C4-2B (cell line): ENCODE measurements around the gene HES1.

Experiments used
- ZFX ChIP-seq: fragments of 450-650 bp; IDR thresholded peaks from 2 replicates; pipeline ENCODE4 v1.6.1; 2017
- TF ChIP-seq, protein P1 (sequence below): fragments of 450-650 bp; conservative IDR thresholded peaks from 2 replicates; pipeline ENCODE4 v1.5.1; 2017; ENCODE audit warnings: mild to moderate bottlenecking

DNA sequence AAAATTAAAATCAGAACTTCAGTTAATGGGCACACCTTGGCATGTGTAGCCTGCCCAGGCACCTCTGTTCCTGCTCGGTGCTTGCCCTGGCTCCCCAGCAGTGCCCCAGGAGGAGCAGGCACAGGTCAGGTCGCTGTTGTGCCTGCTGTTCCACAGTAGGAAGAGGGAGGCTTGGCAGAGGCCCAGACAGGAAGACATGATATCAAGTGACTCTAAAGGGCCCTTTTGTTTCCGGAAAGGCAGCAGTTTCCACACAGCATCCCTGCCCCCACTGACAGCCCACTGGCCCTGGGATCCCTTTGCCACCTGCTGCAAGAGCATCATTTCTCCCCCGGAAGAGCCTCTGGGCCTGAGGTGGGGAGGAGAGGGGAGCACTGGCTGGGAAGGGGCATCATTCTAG is 40.5 kb upstream of the HES1 start:
- TF ChIP-seq, protein P1, sequence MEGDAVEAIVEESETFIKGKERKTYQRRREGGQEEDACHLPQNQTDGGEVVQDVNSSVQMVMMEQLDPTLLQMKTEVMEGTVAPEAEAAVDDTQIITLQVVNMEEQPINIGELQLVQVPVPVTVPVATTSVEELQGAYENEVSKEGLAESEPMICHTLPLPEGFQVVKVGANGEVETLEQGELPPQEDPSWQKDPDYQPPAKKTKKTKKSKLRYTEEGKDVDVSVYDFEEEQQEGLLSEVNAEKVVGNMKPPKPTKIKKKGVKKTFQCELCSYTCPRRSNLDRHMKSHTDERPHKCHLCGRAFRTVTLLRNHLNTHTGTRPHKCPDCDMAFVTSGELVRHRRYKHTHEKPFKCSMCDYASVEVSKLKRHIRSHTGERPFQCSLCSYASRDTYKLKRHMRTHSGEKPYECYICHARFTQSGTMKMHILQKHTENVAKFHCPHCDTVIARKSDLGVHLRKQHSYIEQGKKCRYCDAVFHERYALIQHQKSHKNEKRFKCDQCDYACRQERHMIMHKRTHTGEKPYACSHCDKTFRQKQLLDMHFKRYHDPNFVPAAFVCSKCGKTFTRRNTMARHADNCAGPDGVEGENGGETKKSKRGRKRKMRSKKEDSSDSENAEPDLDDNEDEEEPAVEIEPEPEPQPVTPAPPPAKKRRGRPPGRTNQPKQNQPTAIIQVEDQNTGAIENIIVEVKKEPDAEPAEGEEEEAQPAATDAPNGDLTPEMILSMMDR, result no peak
- TF ChIP-seq ZFX, result no peak
